ENCODE data around the gene ACY1.
"Not testable (repeated sequence)": the region's sequence is repeated elsewhere in the genome, so short reads cannot be mapped to it uniquely, and the experiment has no call there.

The ACY1 gene

DNA sequence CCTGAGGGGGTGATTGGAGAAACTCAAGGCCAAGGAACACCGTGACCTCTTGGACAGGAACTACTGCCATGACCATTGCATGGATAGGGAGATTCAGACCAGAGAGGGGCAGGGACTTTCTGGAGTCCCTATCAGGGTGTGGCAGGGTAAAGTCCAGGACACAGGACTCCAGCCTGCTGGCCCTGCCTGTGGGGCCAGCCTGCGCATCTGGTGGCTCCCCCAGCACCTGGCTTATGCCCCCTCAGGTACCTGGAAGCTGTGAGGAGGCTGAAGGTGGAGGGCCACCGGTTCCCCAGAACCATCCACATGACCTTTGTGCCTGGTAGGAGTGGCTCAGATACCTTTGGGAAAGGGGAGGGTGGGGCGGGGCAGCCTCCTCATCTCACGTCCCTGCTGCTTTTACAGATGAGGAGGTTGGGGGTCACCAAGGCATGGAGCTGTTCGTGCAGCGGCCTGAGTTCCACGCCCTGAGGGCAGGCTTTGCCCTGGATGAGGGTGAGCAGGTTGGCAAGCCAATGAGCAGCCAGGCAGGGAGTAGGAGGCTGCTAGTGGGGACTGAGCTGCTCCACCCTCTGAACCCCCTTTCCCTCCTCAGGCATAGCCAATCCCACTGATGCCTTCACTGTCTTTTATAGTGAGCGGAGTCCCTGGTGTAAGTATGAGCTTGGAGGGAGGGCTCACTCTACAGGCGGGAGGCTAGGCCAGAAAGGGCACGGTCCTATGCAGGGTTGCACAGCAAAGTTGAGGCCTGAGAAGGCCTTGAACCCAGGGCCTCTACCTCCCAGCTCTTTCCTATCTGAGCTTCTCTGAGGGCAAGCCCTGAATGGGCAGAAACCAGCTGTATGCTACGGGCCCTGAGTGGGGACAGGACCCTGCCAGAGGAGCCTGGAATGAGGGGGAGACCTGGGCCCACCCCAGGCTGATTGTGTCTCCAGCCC lies 2.9 kb downstream of the ACY1 start:
- no peak for DNase-seq

DNA sequence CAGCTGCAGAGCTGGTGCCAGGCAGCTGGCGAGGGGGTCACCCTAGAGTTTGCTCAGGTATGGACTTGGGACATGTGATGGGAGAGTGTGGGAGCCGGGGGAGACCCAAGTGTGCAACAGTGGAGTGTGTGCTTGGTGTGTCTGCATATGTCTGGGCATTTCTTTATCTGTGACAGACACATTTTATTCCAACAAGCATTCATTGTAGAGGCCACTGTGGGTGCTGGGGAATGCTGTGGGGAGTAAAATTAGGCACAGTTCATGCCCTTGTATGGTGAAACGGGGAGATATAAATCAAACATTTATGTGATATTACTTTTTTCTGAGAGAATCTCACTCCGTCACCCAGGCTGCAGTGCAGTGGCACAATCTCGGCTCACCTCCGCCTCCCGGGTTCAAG lies 4.2 kb downstream of the ACY1 start:
- DNase-seq: no peak

DNA sequence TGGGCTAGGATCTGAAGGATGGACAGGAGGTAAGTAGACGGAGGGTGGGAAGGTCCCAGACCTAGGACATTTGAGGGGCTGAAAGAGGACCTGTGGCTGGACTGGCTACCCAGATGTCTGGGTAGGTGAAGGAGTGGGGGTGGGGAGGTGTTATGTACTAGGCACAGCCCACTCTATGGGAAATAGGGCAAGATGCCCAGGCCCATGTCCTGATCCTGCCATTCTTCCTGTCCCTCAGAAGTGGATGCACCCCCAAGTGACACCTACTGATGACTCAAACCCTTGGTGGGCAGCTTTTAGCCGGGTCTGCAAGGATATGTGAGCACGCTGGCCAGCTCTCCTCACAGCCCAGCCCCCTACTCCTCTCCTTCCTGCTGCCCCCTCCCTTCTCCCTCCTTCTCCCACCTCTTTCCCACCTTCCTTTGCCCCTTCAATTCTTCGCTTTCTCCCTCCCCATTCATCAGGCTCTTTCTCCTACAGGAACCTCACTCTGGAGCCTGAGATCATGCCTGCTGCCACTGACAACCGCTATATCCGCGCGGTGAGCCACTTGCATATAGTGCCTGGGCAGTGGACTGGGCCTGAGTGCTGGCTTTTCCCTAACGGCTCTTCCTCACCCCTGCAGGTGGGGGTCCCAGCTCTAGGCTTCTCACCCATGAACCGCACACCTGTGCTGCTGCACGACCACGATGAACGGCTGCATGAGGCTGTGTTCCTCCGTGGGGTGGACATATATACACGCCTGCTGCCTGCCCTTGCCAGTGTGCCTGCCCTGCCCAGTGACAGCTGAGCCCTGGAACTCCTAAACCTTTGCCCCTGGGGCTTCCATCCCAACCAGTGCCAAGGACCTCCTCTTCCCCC lies 5.2 kb downstream of the ACY1 start:
- DNase-seq: no peak

DNA sequence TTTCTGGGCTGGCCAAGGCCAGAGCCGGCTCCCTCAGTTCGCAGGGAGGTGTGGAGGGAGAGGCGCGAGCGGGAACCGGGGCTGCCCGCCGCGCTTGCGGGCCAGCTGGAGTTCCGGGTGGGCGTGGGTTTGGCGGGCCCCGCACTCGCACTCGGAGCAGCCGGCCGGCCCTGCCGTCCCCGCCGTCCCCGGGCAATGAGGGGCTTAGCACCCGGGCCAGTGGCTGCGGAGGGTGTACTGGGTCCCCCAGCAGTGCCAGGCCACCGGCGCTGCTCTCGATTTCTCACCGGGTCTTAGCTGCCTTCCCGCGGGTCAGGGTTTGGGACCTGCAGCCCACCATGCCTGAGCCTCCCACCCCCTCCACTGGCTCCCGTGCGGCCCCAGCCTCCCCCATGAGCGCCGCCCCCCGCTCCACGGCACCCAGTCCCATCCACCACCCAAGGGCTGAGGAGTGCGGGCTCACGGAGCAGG lies 7.2 kb downstream of the ACY1 start:
- DNase-seq: not testable (repeated sequence)

DNA sequence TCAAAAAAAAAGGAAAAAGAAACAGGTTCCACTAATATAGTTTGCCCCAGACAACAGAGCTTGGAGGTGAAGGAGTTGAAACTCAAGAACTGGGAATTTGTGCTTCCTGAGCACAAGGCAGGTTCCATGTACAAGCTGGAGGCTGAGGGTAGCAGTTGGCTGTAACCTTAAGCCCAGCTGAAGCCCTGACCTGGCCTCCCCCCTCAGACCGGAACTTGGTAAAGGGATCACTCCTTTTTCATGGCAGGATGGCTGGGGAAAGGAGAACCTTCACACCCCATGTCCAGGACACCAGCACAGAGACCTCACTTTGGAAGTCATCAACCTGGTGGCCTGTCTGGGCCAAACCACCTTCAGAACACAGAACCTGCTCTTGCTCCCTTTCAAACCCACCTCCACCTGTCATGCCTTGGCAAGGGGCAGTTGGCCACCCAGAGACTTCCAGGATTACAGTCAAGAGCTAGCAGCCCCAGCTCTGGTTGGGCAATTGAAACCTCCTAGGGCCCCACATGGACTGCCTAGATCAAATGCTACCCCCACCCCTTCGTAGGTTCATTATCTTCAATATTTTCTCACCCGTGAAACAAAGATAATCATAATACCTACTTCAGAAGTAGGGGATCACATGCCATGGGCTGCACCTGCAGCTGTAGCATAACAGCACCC lies 8.8 kb downstream of the ACY1 start:
- no peak for DNase-seq

DNA sequence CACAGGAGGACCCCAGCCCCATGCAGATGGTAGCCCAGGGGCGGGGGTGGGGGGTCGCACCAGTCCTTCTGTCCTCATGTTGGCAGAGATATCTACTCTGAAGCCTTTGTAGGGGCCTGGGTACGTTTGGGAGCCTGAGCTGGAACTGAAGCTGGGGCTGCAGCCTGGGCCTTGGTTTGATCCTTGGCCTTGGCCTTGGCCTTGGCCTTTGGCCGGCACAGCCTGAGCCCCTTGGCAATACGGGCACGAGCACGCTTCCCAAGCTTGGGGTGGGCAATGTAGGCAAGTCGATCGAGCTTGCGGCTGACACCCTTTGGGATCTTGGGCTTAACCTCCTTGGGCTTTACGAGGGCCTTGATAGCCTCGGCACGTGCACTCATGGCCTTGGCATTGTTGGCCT lies 10.3 kb downstream of the ACY1 start:
- DNase-seq: not testable (repeated sequence)

DNA sequence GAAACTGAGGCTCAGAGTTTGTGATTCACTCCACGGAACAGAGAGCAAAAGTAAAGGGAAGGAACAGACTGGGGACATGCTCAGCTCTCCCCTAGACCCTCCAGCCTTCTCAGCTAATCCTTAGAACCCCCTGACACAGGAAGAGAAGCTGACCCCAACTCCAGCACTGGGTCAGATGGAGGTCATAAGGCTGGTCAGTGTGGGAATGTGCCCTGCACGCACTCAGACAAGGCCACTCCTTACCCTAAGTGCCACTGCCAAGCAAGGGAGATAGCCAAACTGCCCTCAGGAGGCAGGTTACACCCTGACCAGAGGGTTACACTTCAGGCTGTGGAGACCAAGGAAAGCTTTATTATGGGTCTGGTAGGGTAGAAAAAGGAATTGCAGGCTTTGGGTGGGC lies 11.2 kb downstream of the ACY1 start:
- no peak for DNase-seq

DNA sequence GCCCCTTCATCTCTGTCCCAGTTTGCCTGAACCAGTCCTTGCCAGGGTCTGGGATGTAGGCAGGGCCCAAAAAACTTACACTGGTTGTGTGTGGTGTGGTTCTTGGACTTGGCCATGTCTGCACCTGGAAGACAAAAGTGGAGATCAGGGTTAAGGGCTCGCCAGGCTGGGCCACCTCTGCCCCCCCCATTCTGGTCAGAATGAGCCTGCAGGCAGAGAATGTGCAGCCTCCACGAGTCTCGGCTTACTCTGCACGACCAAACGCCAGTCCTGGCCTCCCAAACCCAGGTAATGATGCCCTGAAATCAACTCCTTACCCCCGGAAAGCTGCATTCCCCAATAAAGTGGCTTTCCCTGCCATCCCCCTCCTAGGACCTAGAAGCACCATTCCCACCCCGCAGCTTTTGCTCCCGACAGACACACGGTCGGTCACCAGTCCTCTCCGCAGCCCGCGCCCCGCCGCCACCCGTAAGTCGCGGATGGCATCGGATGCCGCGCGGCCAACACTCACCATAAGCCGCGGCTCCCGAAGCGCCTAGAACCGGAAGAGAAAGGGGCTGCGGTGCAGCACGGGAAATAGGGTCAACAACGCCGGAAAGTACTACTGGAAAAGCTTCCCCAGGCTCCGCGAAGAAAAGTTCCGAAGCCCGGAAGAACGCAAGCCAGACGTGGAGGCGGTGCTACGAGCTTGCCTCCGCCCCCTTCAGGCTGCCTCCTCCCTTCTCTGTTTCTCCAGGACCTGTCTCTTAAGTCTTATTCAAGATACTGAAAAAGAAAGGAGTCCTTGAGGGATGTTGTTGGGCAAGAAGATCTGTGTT lies 12.2 kb downstream of the ACY1 start, which contains the start of gene RPL29:
TSS of gene RPL29 (minus strand) at position 550 of the 818 bp plus-strand sequence. CDS start at position 116, 434 bp downstream.
- DNase-seq: peak; percentile 81 to 94

DNA sequence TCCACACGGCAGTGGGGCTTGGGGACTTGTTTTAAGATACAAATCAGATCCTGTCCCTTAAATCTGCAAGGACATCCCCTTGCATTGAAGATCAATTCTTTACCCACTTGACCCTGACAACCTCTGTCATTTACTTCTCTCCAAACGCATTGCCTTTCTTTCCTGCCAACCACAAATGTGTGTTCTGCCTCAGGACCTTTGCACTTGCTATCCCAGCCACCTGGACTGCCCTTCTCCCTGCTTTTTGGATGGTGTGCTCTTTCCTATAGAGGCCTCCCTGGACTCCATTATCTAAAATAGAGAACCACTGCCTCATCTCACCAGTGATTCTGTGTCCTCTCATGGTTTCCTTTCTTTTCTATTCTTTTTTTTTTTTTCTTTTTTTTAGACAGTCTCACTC lies 13.8 kb downstream of the ACY1 start:
- no peak for DNase-seq

DNA sequence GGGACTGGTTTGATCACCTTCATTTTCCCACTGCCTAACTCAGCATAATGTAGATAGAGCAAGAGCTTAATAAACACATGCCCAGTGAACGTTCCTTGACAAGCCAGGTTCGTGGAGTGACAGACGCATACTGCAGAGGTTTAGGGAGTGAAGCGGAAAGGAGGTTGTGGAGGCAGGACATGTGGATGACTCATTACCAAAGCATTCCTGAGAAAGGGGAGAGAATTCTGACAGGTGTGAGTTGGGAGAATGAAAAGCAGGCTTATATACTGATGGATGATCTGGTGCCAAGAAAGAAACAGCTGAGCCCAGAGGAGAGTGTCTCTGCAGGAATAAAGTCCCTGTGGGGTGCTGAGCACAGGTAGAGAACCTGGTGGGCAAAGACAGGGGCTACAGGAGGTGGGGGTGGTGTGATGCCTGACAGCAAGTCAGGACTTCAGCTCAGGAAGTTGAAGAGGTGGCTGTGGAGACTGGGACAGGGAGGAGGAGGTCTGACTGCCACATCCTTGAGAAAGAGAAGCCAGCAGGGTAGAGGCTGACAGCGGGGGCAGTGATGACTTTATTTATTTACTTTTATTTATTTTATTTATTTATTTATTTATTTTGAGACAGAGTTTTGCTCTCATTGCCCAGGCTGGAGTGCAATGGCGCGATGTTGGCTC lies 14.7 kb downstream of the ACY1 start:
- no peak for DNase-seq

DNA sequence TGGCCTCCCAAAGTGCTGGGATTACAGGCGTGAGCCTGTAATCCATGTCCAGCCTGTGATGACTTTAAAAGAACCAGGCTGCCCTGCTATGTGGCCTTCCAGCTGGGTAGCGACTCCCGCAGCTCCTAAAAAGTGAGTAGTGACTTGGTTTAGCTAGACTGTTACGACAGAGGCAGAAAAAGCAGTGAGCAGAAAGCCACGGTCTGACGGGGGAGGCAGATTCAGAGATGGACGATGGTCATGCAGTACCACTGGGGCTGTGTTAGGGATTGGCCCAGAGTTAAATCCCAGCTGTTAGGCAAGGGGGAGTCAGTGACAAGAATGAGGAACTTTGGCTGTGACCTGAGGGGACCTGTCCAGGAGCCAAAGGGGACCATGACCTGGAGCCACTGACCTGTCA lies 15.4 kb downstream of the ACY1 start:
- DNase-seq: no peak

DNA sequence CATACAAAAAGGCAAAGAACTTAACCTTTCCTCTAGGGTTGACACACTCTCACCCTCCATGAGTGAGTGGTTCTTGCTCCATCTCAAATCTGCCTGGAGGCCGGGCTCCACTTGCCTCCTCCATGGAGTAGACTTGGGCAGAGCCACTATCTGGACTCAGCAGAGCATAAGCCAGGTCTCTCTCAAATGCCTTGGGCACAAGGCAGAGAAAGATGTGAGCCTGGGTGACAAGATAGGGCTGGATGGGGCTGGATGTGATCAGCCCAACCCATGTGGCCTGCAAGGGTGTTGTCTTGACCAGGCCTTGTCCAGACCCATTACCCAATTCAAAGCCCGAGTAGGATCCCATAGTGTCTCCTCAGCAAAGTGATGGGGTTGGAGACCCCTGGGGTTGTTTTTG lies 16.5 kb downstream of the ACY1 start:
- DNase-seq: no peak

DNA sequence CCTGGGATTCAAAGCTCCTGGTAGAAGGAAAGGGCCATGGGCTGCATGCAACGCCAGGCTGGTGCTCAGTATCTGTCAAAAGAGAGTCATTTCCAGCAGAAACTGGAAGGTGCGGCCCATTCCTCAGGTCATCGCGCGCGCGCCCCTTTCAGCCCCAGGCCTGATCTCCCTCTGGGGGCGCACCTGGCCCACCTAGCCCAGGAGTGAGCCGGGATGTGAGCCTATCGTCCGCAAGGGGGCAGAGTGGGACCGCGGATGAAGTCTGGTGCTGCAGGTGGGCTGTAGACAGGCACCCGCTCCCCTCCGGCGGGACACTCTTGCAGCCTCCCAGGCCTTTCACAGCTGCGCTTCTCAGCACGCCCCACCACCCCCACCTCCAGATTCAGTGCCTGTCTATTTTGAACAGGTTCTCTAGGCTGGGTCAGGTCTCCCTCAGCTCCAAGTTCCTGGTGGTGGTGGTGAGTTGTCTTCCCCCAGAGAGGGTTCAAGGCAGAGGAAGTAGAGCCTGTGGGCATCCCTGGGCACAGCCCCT lies 18.2 kb downstream of the ACY1 start:
- DNase-seq: peak; percentile 68 to 83

DNA sequence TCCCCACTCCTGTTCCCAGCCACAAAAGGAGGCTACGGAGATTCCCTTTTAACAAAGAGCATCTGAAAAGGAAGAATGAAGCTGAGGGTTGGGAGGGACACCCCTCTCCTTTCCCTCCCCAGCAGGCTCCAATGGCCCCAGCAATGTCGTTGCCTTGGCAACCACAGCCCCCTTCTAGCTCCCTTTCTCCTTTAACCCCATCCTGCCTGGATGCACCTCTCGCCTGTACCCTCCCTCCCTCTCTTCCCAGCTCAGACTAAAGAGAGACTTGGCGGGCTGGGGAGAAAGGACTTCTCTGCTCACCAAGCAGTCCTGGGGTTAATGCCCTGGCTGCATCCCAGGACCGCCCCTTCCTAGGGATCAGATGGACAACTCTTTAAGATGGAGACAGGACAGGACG lies 19.4 kb downstream of the ACY1 start:
- DNase-seq: no peak

DNA sequence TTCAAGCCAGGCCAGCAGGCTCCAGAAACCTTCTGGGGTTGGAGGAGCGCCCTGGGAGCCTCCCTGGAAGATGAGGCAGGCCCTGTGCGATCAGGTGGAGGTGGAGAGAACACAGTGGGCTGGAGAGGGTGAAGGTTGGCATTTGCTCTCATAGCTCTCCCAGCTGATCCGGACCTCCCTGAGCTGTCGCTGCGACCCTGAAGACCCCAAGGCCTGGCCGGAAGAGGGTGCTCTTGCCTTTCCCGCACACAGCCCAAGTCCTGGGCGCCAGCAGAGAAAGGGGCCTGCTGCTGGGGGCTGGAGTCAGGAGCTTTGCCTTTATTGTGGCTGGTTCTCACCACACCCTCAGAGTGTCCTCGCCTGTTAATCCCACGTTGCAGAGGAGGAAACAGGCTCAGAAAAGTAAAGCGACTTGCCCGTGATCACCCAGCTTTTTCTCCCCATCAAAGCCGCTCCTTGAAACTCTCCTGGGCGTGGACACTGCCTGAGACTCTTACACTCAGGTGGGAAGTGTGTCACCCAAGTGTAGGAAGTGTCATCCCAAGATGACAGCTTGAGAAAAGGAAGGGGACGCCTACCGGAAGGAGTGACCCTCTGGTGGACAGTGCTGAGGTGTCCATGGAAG lies 20.9 kb downstream of the ACY1 start:
- DNase-seq: peak; percentile 85 to 89

DNA sequence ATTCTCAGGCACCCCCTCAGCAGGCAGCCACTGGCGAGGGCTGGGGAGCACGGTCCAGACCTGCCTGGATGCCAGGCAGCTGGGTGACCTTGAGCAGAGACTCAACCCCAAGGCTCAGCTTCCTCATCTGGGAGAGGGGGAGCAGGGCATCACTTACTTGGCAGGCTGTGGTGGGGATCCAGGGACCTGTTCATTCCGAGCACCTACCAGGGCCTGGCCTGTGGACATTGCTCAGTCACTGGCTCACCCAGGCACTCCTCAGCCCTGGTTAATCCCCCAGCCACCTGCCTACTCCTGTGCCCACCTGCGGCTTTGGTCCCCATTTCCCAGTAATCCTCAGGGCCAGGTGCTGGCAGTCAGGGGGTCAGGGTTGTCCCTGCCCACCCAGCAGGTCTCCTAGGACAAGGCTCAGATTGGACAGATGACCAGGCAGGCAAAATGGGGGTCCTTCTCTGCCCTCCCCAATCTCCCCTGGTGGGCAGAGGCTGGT lies 21.6 kb downstream of the ACY1 start:
- DNase-seq: peak; percentile 30 to 67

DNA sequence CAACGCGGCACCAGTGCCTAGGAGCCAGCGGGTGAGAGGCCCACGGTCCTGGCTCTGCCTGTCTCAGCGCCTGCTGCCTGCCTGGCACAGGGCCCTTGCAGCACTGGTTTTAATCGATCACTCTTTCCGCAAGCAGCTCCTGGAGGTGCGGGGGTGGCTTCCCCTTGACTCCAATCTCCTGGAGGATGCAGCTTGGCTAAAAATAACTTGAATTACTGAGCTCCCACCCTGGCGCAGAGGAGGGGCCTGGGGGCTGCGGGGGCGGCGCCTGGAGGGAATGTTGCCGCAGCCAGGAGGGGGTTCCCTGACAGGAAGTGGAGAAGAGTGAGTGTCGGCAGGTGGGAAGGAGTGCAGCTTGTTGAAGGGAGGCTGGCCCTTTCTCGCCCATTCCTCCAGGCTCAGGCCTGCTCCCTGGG lies 22.2 kb downstream of the ACY1 start:
- DNase-seq: peak; percentile 57 to 72

DNA sequence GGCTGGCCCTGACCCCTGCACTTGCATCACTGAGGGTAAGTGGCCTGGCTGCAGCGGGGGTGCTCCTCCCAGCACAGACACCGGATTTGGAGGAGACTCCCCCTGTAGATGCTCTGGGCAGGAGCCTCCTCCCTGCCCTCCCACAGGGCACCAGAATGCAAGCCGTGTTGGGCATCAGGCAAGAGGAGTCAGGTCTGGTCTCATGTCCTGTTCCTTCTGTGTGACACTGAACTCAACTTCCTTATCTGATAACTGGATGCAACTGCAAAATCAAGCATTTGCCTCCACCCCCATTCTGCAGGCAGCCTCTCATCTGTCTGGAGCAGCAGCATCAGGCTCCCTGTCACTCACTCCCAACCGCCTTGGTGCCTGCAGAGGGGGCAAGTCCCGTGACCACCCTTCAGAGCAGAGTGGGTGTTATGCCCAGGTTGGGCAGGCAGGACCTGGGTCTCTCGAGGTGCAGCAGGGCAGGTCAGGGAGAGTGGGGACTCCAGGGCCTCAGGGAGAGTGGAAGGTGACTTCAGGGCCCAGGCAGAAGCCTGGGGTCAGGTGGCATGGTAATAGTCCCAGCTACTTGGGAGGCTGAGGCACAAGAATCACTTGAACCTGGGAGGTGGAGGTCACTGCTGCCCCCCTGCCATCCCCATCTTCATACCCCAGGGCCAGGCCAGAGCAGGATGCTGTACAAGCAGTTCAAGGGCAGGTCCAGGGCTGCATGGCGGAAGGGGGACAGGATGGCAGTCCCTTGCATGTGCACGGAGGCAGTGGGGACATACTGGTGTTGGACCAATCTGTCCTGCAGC lies 22.9 kb downstream of the ACY1 start:
- DNase-seq: peak; percentile 14 to 46

DNA sequence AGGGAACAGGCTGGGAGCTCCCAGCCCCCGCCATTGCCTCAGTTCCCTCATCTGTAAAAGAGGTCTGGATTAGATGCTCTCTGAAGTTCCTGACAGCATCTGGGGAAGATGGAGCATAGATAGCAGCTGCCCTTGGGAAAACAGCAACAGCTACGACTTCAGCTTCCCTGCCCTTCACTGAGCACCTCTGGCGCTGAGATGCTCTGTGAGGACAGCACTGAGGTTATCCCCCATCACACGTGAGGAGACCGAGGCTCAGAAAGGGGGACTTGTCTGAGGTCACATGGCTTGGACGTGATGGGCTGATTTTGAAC lies 23.4 kb downstream of the ACY1 start:
- no peak for DNase-seq

DNA sequence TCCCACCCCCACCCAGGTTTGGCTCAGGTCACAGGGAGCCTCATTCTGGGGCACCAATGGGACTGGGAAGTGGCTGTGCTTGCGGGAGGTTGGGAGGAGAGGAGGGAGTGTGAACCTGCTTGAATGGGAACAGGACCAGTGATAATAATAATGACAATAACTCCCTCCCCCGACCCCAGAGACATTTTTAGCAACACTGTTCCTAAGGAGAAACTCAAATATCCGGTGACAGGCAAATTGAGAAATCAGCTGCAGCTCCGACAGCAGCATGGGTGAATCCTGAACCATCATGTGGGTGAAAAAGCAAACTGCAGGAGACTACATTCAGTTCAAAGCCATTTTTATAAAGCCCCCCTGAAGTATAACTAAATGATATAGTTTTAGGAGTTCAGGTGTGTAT lies 24.0 kb downstream of the ACY1 start:
- no peak for DNase-seq
